GM23338 (cell line): ENCODE results near the gene CGGBP1. TPM values are rescaled to one million over a fixed set of nuclear protein-coding genes. Genes with fewer than 3 reads are reported as not detected.

Source experiments
- ATAC-seq: fragments of 200-7000 bp; cut with Tn5 transposase; 3 replicates; pipeline ENCODE4 v1.9.1; 2020
- DNase-seq: peaks from one replicate; pipeline ENCODE4 v3.0.0-alpha.2; 2015; ENCODE audit warnings: low spot score
- H2AFZ ChIP-seq: fragments of 200-600 bp; sonication (generic); 2 replicates; pipeline ENCODE4 v1.8.0; 2016; ENCODE audit warnings: antibody characterized with exemption, mild to moderate bottlenecking, moderate library complexity
- H3F3A ChIP-seq: fragments of 200-600 bp; sonication (generic); replicated peaks from 2 replicates; pipeline ENCODE4 v1.8.0; 2017; ENCODE audit warnings: antibody characterized with exemption, mixed run types, low read depth
- H3K27ac ChIP-seq: fragments of 200-600 bp; sonication (generic); 2 replicates; pipeline ENCODE4 v1.6.1; 2016; ENCODE audit warnings: low read depth
- H3K27me3 ChIP-seq: fragments of 200-600 bp; sonication (generic); 2 replicates; pipeline ENCODE4 v1.8.0; 2016; ENCODE audit warnings: mild to moderate bottlenecking, mixed run types, moderate library complexity; ENCODE audit not compliant: insufficient read depth
- H3K36me3 ChIP-seq: fragments of 200-600 bp; sonication (generic); 2 replicates; pipeline ENCODE4 v1.8.0; 2016; ENCODE audit warnings: mild to moderate bottlenecking; ENCODE audit not compliant: insufficient read depth
- H3K4me1 ChIP-seq: fragments of 200-600 bp; sonication (generic); 2 replicates; pipeline ENCODE4 v1.8.0; 2016; ENCODE audit warnings: mild to moderate bottlenecking, moderate library complexity; ENCODE audit not compliant: insufficient read depth
- H3K4me2 ChIP-seq: fragments of 200-600 bp; sonication (generic); 2 replicates; pipeline ENCODE4 v1.7.1; 2017; ENCODE audit warnings: mixed run types
- H3K4me3 ChIP-seq: fragments of 200-600 bp; sonication (generic); 2 replicates; pipeline ENCODE4 v1.6.1; 2016; ENCODE audit warnings: mixed run types
- H3K79me2 ChIP-seq: fragments of 200-600 bp; sonication (generic); replicated peaks from 2 replicates; pipeline ENCODE4 v1.8.0; 2017; ENCODE audit warnings: mild to moderate bottlenecking; ENCODE audit not compliant: insufficient read depth
- H3K9me2 ChIP-seq: fragments of 200-600 bp; sonication (generic); 2 replicates; pipeline ENCODE4 v1.8.0; 2017; ENCODE audit not compliant: insufficient read depth
- H4K20me1 ChIP-seq: fragments of 200-600 bp; sonication (generic); replicated peaks from 2 replicates; pipeline ENCODE4 v1.8.0; 2017; ENCODE audit warnings: mild to moderate bottlenecking; ENCODE audit not compliant: insufficient read depth
- H3K27ac Mint-ChIP-seq: 2 replicates; pipeline ENCODE4 v1.8.0; 2020; ENCODE audit warnings: inconsistent platforms, mild to moderate bottlenecking, moderate library complexity, mixed read lengths
- H3K27me3 Mint-ChIP-seq: 3 replicates; pipeline ENCODE4 v1.8.0; 2022; ENCODE audit warnings: low read depth, mild to moderate bottlenecking, moderate library complexity, mixed read lengths, inconsistent platforms; ENCODE audit not compliant: insufficient read depth, poor library complexity
- H3K36me3 Mint-ChIP-seq: 3 replicates; pipeline ENCODE4 v1.8.0; 2021; ENCODE audit warnings: low read depth, mild to moderate bottlenecking, inconsistent platforms, moderate library complexity, mixed read lengths
- H3K4me1 Mint-ChIP-seq: 3 replicates; pipeline ENCODE4 v1.8.0; 2020; ENCODE audit warnings: mild to moderate bottlenecking, inconsistent platforms, mixed read lengths
- H3K4me3 Mint-ChIP-seq: 3 replicates; pipeline ENCODE4 v1.8.0; 2021; ENCODE audit warnings: moderate library complexity, mild to moderate bottlenecking, inconsistent platforms, mixed read lengths
- H3K9me3 Mint-ChIP-seq: 3 replicates; pipeline ENCODE4 v1.8.0; 2020; ENCODE audit warnings: moderate library complexity, mild to moderate bottlenecking, inconsistent platforms, mixed read lengths
- EZH2 ChIP-seq: fragments of 200-600 bp; sonication (generic); IDR thresholded peaks from one replicate; pipeline ENCODE4 v1.8.0; 2017; ENCODE audit warnings: antibody characterized with exemption, mild to moderate bottlenecking, low read depth; ENCODE audit not compliant: unreplicated experiment
- EZH2phosphoT487 ChIP-seq: fragments of 200-600 bp; sonication (generic); IDR thresholded peaks from one replicate; pipeline ENCODE4 v1.8.1; 2018; ENCODE audit warnings: antibody characterized with exemption; ENCODE audit not compliant: unreplicated experiment
- JUNB ChIP-seq: IDR thresholded peaks from one replicate; pipeline ENCODE4 v1.6.1; 2016; ENCODE audit warnings: antibody characterized with exemption; ENCODE audit not compliant: unreplicated experiment
- POLR2AphosphoS5 ChIP-seq: IDR thresholded peaks from 2 replicates; pipeline ENCODE4 v1.6.1; 2016; ENCODE audit warnings: antibody characterized with exemption, low read depth
- STAT1 ChIP-seq: IDR thresholded peaks from one replicate; pipeline ENCODE4 v1.6.1; 2016; ENCODE audit warnings: antibody characterized with exemption; ENCODE audit not compliant: unreplicated experiment
- ZNF331 ChIP-seq: fragments of 250-450 bp; sonication (Bioruptor Pico); IDR thresholded peaks from 2 replicates; pipeline ENCODE4 v1.5.0; 2020; ENCODE audit warnings: low read depth, mild to moderate bottlenecking, moderate library complexity
- polyA plus RNA-seq: library from polyadenylated mRNA; unstranded; fragments of >200 nt; fragmentation: Nextera tagmentation; extraction: Ambion mirVana; gene quantifications from 2 replicates; pipeline ENCODE4 v1.2.1, GENCODE V29; 2016
- total RNA-seq: library from RNA; depleted of rRNA; stranded (reverse); fragments of >200 nt; shearing (Covaris generic); gene quantifications from 2 replicates; pipeline ENCODE4 v1.2.3, GENCODE V29; 2014
- TF ChIP-seq, protein P1 (sequence below), 2 experiments: fragments of 200-600 bp in 1 of 2; sonication (generic) in 1 of 2; conservative IDR thresholded peaks; 2 replicates each; pipeline versions ENCODE4 v1.5.1 to v1.6.1; 2016 to 2017; ENCODE audit warnings: antibody characterized with exemption in 2 of 2, low read depth in 2 of 2, mild to moderate bottlenecking in 2 of 2, moderate library complexity in 1 of 2
- TF ChIP-seq, protein P2 (sequence below): IDR thresholded peaks from one replicate; pipeline ENCODE4 v1.6.1; 2018; ENCODE audit warnings: antibody characterized with exemption; ENCODE audit not compliant: unreplicated experiment
- TF ChIP-seq, protein P3 (sequence below): IDR thresholded peaks from 2 replicates; pipeline ENCODE4 v1.6.1; 2016; ENCODE audit warnings: antibody characterized with exemption

Gene CGGBP1
- total and polyA plus RNA-seq, 2 experiments from 2014 or later: 55.5 to 63.5 TPM

DNA sequence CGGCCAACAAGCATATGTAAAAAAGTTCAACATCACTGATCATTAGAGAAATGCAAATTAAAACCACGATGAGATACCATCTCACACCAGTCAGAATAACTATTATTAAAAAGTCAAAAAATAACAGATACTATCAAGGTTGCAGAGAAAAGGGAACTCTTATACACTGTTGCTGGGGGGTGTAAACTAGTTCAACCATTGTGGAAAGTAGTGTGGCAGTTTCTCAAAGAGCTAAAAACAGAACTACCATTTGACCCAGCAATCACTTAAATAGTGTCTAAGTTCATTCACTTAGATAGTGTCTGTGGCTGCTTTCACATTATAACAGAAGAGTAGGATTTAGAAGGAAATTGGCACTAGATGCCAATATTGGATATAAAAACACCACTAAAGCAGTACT, 49.7 kb downstream of the CGGBP1 start:
- Mint-ChIP-seq H3K4me1 (no peaks in the 10 kb centered on the region), H3K4me3 (no peak overlapping the region), H3K27ac (no peak overlapping the region), H3K36me3 (no peaks in the 10 kb centered on the region), H3K27me3 (peaks cover 2% of the 10 kb centered on the region), H3K9me3 (no peaks in the 10 kb centered on the region)
- no peak for ATAC-seq
- Histone ChIP-seq H3K36me3 (no peaks in the 10 kb centered on the region), H3K4me3 (no peak overlapping the region), H3K27me3 (no peaks in the 10 kb centered on the region), H4K20me1 (no peaks in the 10 kb centered on the region), H3K4me1 (no peaks in the 10 kb centered on the region), H3K27ac (no peak overlapping the region), H3K9me2 (no peaks in the 10 kb centered on the region), H3K4me2 (no peak overlapping the region), H3K79me2 (no peaks in the 10 kb centered on the region), H2AFZ (no peak overlapping the region), H3F3A (no peaks in the 10 kb centered on the region)
- TF ChIP-seq, protein P1, sequence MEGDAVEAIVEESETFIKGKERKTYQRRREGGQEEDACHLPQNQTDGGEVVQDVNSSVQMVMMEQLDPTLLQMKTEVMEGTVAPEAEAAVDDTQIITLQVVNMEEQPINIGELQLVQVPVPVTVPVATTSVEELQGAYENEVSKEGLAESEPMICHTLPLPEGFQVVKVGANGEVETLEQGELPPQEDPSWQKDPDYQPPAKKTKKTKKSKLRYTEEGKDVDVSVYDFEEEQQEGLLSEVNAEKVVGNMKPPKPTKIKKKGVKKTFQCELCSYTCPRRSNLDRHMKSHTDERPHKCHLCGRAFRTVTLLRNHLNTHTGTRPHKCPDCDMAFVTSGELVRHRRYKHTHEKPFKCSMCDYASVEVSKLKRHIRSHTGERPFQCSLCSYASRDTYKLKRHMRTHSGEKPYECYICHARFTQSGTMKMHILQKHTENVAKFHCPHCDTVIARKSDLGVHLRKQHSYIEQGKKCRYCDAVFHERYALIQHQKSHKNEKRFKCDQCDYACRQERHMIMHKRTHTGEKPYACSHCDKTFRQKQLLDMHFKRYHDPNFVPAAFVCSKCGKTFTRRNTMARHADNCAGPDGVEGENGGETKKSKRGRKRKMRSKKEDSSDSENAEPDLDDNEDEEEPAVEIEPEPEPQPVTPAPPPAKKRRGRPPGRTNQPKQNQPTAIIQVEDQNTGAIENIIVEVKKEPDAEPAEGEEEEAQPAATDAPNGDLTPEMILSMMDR (conservative IDR thresholded peaks at IDR 0.05; ENCODE audit: low read depth in 2 of 2): no peak
- TF ChIP-seq POLR2AphosphoS5 (no peak), EZH2phosphoT487 (no peak), JUNB (no peak), STAT1 (no peak), ZNF331 (CRISPR knock-in tag) (no peak), EZH2 (no peak)
- TF ChIP-seq, protein P2, sequence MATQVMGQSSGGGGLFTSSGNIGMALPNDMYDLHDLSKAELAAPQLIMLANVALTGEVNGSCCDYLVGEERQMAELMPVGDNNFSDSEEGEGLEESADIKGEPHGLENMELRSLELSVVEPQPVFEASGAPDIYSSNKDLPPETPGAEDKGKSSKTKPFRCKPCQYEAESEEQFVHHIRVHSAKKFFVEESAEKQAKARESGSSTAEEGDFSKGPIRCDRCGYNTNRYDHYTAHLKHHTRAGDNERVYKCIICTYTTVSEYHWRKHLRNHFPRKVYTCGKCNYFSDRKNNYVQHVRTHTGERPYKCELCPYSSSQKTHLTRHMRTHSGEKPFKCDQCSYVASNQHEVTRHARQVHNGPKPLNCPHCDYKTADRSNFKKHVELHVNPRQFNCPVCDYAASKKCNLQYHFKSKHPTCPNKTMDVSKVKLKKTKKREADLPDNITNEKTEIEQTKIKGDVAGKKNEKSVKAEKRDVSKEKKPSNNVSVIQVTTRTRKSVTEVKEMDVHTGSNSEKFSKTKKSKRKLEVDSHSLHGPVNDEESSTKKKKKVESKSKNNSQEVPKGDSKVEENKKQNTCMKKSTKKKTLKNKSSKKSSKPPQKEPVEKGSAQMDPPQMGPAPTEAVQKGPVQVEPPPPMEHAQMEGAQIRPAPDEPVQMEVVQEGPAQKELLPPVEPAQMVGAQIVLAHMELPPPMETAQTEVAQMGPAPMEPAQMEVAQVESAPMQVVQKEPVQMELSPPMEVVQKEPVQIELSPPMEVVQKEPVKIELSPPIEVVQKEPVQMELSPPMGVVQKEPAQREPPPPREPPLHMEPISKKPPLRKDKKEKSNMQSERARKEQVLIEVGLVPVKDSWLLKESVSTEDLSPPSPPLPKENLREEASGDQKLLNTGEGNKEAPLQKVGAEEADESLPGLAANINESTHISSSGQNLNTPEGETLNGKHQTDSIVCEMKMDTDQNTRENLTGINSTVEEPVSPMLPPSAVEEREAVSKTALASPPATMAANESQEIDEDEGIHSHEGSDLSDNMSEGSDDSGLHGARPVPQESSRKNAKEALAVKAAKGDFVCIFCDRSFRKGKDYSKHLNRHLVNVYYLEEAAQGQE: no peak
- TF ChIP-seq, protein P3, sequence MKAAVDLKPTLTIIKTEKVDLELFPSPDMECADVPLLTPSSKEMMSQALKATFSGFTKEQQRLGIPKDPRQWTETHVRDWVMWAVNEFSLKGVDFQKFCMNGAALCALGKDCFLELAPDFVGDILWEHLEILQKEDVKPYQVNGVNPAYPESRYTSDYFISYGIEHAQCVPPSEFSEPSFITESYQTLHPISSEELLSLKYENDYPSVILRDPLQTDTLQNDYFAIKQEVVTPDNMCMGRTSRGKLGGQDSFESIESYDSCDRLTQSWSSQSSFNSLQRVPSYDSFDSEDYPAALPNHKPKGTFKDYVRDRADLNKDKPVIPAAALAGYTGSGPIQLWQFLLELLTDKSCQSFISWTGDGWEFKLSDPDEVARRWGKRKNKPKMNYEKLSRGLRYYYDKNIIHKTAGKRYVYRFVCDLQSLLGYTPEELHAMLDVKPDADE: no peak
- DNase-seq: no peak

DNA sequence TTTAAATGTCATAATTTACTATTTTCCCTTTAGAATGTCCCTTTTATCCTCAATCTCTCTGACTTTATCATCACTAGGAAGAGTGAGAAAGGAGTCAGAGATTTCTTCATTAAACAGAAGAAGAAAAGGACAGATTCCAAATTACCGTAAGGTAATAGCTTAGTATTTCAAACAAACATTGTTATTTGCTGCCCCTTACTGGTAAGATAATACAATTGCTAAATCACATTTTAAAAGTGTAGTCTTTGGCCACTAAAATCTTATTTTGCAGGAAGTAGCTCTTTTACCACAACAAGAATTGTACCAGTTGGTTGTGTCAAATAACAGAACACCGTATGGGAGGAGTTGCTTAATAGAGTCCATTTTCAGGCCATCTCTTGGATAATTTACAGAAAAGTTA, 53.7 kb downstream of the CGGBP1 start:
- peaks cover 2% of the 10 kb centered on the region for H3K27me3 Mint-ChIP-seq
- Histone ChIP-seq H3K27me3 (no peaks in the 10 kb centered on the region), H4K20me1 (no peaks in the 10 kb centered on the region), H3K36me3 (no peaks in the 10 kb centered on the region), H3K4me1 (no peaks in the 10 kb centered on the region), H3K79me2 (no peaks in the 10 kb centered on the region), H3K4me3 (no peak overlapping the region), H3K9me2 (no peaks in the 10 kb centered on the region), H2AFZ (no peak overlapping the region), H3K27ac (no peak overlapping the region), H3K4me2 (no peak overlapping the region), H3F3A (no peaks in the 10 kb centered on the region)
- H3K9me3 Mint-ChIP-seq: no peaks in the 10 kb centered on the region
- no peaks in the 10 kb centered on the region for H3K36me3 Mint-ChIP-seq
- no peak overlapping the region for H3K27ac Mint-ChIP-seq
- no peak overlapping the region for H3K4me3 Mint-ChIP-seq
- DNase-seq (peak; percentile 56), ATAC-seq (no peak)
- no peaks in the 10 kb centered on the region for H3K4me1 Mint-ChIP-seq
- TF ChIP-seq ZNF331 (CRISPR knock-in tag): no peak
- TF ChIP-seq, protein P1 (conservative IDR thresholded peaks at IDR 0.05; ENCODE audit: low read depth in 2 of 2): peak in 1 of 2 experiments; percentile 57; a peak in 3 of 4 replicates
- no peak for TF ChIP-seq EZH2phosphoT487
- no peak for TF ChIP-seq EZH2
- TF ChIP-seq STAT1: no peak
- TF ChIP-seq, protein P3: no peak
- no peak for TF ChIP-seq POLR2AphosphoS5
